22Rv1 (cell line): ENCODE measurements around the gene KCNQ5.

Source experiments
- ZFX ChIP-seq: fragments of 450-650 bp; IDR thresholded peaks from 2 replicates; pipeline ENCODE4 v1.6.1; 2017; ENCODE audit warnings: antibody characterized with exemption, borderline replicate concordance
- TF ChIP-seq, protein P1 (sequence below): fragments of 450-650 bp; IDR thresholded peaks from 2 replicates; pipeline ENCODE4 v1.5.1; 2017; ENCODE audit warnings: mild to moderate bottlenecking

DNA sequence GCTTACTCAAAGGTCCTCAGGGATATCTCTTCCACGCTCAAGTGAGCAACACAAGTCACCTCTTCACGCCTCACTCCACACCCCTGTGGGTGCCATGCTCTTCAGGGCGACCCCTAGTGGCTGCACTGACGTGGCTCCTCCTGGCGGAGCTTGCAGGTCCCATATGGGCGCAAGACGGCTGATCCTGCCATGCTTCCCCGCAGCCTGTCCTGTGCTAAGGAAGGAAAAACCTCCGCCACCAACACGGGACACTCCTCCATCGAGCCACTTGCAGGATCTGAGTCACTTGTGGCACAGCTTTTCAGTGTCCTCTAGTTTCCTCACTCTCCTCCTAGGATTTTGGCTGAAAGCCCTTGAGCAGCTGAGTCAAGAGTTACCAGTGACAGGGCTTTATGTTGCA, 512.7 kb downstream of the KCNQ5 start:
- TF ChIP-seq, protein P1, sequence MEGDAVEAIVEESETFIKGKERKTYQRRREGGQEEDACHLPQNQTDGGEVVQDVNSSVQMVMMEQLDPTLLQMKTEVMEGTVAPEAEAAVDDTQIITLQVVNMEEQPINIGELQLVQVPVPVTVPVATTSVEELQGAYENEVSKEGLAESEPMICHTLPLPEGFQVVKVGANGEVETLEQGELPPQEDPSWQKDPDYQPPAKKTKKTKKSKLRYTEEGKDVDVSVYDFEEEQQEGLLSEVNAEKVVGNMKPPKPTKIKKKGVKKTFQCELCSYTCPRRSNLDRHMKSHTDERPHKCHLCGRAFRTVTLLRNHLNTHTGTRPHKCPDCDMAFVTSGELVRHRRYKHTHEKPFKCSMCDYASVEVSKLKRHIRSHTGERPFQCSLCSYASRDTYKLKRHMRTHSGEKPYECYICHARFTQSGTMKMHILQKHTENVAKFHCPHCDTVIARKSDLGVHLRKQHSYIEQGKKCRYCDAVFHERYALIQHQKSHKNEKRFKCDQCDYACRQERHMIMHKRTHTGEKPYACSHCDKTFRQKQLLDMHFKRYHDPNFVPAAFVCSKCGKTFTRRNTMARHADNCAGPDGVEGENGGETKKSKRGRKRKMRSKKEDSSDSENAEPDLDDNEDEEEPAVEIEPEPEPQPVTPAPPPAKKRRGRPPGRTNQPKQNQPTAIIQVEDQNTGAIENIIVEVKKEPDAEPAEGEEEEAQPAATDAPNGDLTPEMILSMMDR: peak; percentile 59
- no peak for TF ChIP-seq ZFX
